Fibroblast of skin of left quadriceps (primary cell): ENCODE data around the gene DYSF.

Experiments used
- DNase-seq, 2 experiments: peaks; one replicate each; pipeline ENCODE4 v3.0.0-alpha.2; 2013; ENCODE audit warnings: low read depth in 2 of 2

DYSF gene

GRCh38 chr2:71571945-71572344 is 118.6 kb downstream of the DYSF start:
- no peak for DNase-seq

DNA sequence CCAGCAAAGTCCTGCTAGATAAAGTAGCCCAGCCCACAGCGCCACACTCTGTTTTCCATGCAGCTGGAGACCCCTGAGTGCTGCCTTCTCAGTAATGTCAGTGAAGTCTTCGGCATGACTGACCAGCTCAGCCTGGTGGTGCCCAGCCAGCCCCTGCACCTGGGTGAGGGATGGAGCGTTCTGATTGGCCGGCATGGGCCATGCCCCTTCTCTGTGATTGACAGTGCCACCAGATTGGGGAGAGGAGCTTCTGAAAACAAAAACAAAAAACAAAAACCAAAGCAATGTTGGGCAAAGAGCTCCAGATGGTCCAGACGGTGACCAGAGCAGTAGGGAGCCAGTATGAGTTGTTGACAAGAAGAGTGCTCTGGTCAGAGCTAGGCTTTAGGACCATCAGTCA is 122.6 kb downstream of the DYSF start:
- DNase-seq: no peak

GRCh38 chr2:71576541-71576940 is 123.2 kb downstream of the DYSF start:
- no peak for DNase-seq

DNA sequence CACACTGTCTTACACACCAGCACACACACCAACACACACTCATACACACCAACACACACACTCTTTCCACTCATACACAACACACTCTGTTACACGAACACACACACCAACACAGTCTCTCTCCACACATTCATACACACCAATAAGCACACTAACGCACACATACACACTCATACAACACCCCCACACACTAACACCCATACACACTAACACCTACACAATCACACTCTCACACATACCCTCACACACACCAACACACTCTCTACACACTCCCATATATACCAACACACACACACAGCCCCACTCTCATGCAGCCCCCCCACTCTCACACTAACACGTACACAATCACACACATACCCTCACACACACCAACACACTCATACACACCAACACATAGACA is 123.8 kb downstream of the DYSF start:
- DNase-seq: no peak

- DNase-seq: no peak
These were observed 125.5 kb downstream of the DYSF start for GRCh38 chr2:71578767-71579342.

DNA sequence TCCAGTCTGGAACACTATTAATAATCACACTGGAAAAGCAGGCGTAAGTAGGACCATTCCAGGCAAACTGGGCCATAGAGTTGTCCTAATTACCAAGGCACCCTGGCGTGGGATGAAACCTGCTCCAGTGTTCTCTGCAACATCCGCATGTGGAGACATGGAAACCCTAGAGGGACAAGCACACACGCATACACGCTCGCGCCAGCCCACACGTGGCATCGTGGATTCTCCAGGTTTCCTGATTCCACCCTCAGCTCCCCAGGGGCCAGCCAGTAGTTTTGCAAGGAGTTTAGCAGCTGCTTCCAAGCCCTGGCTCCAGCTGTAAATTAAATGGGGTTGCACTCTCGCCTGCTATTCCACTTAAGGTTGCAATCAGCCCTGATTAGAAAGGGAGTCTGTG is 127.7 kb downstream of the DYSF start:
- no peak for DNase-seq

- no peak for DNase-seq
These were observed 130.5 kb downstream of the DYSF start for GRCh38 chr2:71583876-71584275.

DNA sequence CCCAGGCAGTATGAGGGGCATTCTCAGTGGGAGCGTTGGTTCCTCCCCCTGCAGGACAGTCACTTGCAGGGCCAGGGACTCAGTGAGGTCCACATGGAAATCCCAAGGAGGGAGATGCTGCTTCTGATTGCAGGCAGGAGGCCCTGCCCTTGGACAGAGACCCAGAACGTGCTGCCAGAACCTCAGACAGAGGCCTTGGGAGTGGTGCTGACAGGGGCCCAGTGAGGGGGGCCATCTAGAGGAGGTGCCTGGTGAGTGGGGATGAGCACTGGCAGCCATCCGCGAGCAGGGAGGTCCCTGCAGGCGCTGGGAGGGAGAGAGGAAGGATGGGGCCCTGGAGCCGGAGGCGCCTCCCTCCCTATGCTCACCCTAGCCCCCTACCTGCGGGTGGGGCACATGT is 133.1 kb downstream of the DYSF start:
- DNase-seq: no peak

GRCh38 chr2:71587509-71588073 is 134.2 kb downstream of the DYSF start:
- no peak for DNase-seq

- no peak for DNase-seq
These were observed 135.3 kb downstream of the DYSF start for GRCh38 chr2:71588497-71589170.

GRCh38 chr2:71589763-71590162 is 136.4 kb downstream of the DYSF start:
- no peak for DNase-seq

DNA sequence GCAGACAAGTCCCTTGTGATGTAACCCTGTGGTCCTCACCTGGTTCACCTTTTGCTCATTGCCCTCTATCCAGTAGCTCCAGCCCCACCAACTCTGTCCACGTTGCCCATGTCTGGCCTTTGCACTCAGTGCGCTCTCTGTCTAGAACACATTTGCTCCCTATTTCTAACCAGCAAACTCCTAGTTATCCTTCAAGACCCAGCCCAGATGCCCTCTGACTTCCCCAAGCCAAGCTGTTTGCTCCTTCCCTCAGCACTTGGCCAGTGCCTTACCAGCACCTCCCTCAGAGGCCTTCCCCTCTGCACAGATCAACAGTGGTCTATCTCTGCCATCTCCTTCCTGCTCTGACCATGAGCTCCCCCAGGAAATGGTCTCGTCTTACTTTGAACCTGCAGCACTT is 137.7 kb downstream of the DYSF start:
- no peak for DNase-seq

DNA sequence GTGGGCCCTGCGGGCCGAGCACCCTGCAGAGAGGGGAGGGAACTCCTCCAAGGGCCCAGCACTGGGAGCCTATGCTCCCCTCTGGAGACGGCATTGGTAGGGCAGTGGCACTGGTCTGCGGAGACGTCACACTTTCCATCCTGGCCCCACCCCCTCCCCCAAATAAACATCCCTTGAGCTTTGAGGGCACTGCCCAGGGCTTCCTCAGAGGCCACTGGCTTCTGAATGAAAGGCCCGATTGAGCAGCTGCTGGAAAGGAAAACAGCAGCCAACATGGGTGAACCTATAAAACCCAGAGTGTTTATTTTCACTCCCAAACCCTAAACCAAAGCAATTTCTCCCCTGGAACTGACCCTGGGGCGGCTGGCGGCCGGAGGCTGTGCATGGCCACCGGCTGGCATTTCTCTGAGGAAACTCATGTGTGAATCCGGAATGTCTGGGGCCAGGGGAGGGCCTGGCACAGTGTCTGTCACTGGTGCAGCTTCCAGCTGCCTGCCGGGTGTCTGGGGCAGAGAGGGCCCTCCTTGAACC is 138.9 kb downstream of the DYSF start:
- no peak for DNase-seq

GRCh38 chr2:71595569-71595968 is 142.2 kb downstream of the DYSF start:
- DNase-seq: peak in 1 of 2 experiments; percentile 45

- DNase-seq: no peak
These were observed 142.7 kb downstream of the DYSF start for GRCh38 chr2:71596011-71596410.

DNA sequence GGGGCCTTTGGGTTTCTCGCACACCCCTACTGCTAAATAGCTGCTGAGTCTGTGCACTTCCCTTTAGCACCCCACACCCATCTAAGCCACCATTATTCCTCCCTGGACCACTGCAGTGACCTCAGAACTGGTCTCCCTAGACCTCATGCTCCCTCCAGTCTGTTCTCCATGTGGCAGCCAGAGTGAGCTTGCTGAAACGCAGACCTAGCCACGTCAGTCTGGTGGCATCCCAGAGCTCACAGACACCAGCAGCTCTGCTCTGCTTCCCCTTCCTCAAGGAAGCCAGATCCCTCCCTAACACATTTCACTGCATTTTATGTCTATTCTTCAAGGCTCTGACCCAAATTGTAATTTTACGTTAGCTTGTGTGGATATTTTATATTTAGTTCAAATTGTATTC is 144.4 kb downstream of the DYSF start:
- DNase-seq: peak in 1 of 2 experiments; percentile 39

DNA sequence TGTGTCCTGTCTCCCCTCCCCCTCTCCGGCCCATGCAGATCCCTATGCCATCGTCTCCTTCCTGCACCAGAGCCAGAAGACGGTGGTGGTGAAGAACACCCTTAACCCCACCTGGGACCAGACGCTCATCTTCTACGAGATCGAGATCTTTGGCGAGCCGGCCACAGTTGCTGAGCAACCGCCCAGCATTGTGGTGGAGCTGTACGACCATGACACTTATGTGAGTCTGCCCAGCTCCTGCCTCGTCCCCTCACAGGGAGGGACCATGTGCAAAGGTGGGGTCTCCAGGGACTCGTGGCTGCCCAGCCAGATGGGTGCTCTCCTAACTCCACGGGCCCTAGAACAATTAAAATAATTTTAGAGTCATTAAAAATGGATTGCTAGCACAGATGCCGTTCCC is 145.2 kb downstream of the DYSF start:
- DNase-seq: no peak

- DNase-seq: no peak
These were observed 145.7 kb downstream of the DYSF start for GRCh38 chr2:71599038-71599437.

- no peak for DNase-seq
These were observed 146.4 kb downstream of the DYSF start for GRCh38 chr2:71599646-71600236.

GRCh38 chr2:71600555-71600954 is 147.2 kb downstream of the DYSF start:
- no peak for DNase-seq

DNA sequence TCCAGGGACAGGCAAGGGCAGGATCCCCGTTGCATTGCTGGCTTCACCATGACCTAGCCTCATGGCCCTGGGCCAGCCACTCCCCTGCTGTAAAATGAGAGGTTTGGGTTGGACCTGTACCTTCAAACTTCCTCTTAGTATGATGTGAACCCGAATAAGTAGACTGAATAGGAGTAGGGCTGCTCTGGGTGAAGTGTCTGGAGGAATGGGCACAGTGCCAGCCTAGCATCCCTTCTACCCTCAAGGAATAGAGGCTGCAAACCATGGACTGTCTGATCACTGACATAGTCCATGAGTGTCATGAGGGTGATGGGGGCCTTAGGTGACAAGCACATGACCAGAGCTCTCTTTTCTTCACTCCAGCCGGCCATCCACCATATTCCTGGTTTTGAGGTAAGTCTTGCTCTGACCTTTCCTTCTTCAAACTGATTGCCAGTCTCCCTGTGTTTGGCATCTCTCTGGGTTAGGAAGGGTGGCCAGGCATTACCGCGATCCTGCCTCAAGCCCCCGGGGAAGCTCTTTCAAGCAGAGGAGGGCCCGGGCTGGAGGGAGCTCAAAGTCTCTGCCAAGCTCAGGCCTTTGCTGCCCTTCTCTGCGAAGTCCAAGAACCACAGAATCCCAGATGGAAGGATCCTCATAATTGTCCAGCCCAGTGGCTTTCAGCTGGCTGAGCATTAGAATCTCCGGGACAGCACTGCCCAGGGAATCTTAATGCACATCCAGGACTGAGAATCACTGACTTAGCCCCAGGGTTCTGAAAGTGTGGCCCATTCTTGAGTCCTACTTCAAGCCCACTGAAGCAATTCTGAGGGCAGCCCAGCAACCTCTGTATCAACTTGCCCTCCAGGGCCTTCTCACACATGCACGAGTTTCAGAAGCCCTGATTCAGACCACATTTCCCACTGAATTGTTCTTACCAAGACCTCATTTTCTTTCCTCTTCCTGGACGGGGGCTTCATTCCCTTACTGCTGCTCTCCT is 148.1 kb downstream of the DYSF start:
- DNase-seq: no peak

GRCh38 chr2:71602115-71602495 is 148.7 kb downstream of the DYSF start:
- DNase-seq: no peak
